ENCODE data around the gene ARID5B. TPM values are rescaled to one million over a fixed set of nuclear protein-coding genes. Genes with fewer than 3 reads are reported as not detected.

Gene ARID5B
- polyA plus RNA-seq, 1 of the 3 experiments (the other 2 are of a cell fraction) = 10.9 TPM

DNA sequence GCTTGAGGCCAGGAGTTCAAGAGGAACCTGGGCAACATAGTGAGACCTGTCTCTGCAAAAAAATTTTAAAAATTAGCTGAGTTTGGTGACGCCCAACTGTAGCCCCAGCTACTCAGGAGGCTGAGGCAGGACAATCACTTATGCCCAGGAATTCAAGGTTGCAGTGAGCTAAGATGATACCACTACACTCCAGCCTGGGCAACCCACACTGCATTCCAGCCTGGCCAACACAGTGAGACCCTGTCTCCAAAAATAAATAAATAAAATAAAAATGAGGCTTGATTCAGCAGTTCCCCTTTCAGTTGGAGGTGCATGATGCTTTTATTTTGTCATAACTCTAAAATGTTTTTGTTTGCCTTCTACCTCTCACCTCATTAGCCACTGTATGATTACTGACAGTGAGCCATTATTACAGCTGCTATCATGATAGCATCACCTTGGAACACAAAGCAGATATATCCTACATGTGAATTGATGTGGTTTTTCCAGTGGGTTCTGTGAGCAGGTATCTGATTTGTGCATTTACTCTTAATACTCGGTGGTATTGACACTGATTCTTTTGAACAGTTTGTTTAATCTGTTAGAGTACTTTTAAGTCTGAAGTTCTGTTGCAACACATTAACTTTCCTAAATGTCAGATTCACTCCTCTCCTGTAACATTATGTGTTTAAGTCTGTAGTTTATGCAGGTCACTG, 49.1 kb downstream of the ARID5B start:
- Histone ChIP-seq H3K9me3 (no peaks in the 10 kb centered on the region), H2AFZ (ENCODE audit: low read depth) (no peak overlapping the region), H3K4me2 (no peak overlapping the region), H3K4me1 (ENCODE audit: control insufficient read depth in 1 of 2, insufficient read depth in 2 of 2, low read depth in 1 of 2, low read length in 1 of 2) (no peaks in the 10 kb centered on the region; a peak in 1 of 4 replicates), H4K20me1 (ENCODE audit: insufficient read depth) (no peaks in the 10 kb centered on the region), H3K27me3 (ENCODE audit: insufficient read depth) (no peaks in the 10 kb centered on the region), H3F3A (replicated peaks; ENCODE audit: insufficient read depth) (no peaks in the 10 kb centered on the region), H3K27ac (ENCODE audit: low read depth in 2 of 2, low read length in 1 of 2) (no peak overlapping the region), H3K4me3 (ENCODE audit: low read depth in 2 of 2, low read length in 1 of 2) (no peak overlapping the region), H3K79me2 (ENCODE audit: insufficient read depth) (peaks cover 22% of the 10 kb centered on the region), H3K36me3 (replicated peaks in 1 of 2; ENCODE audit: control insufficient read depth in 1 of 2, insufficient read depth in 2 of 2, low read length in 1 of 2) (peaks cover 16 to 46% of the 10 kb centered on the region in 2 experiments), H3K9me2 (no peaks in the 10 kb centered on the region), H3K9ac (no peak overlapping the region)
- DNase-seq = no peak
- ChIA-PET POLR2A (no interaction called here), CTCF (interaction anchor here (1.1 kb wide), 1 partner anchor 294 kb away, joined by 3 read pairs; no protein-coding TSS in a partner anchor)
- WGBS (ENCODE audit: low lambda C conversion rate) = 90% methylated on average over 2 of the region's 2 CpGs
- TF ChIP-seq NFIC (IDR thresholded peaks at IDR 0.05; ENCODE audit: borderline replicate concordance) = no peak
- TF ChIP-seq, protein P1, sequence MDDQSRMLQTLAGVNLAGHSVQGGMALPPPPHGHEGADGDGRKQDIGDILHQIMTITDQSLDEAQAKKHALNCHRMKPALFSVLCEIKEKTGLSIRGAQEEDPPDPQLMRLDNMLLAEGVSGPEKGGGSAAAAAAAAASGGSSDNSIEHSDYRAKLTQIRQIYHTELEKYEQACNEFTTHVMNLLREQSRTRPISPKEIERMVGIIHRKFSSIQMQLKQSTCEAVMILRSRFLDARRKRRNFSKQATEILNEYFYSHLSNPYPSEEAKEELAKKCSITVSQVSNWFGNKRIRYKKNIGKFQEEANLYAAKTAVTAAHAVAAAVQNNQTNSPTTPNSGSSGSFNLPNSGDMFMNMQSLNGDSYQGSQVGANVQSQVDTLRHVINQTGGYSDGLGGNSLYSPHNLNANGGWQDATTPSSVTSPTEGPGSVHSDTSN (IDR thresholded peaks at IDR 0.05) = no peak
- TF ChIP-seq SMC3 (IDR thresholded peaks at IDR 0.05; ENCODE audit: low read depth, low read length) = no peak
- TF ChIP-seq, protein P2, sequence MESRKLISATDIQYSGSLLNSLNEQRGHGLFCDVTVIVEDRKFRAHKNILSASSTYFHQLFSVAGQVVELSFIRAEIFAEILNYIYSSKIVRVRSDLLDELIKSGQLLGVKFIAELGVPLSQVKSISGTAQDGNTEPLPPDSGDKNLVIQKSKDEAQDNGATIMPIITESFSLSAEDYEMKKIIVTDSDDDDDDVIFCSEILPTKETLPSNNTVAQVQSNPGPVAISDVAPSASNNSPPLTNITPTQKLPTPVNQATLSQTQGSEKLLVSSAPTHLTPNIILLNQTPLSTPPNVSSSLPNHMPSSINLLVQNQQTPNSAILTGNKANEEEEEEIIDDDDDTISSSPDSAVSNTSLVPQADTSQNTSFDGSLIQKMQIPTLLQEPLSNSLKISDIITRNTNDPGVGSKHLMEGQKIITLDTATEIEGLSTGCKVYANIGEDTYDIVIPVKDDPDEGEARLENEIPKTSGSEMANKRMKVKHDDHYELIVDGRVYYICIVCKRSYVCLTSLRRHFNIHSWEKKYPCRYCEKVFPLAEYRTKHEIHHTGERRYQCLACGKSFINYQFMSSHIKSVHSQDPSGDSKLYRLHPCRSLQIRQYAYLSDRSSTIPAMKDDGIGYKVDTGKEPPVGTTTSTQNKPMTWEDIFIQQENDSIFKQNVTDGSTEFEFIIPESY (IDR thresholded peaks at IDR 0.05; ENCODE audit: borderline replicate concordance, low read depth) = no peak
- TF ChIP-seq TAF1 (IDR thresholded peaks at IDR 0.05; ENCODE audit: borderline replicate concordance, low read depth, low read length) = no peak
- no peak for TF ChIP-seq RAD21 (IDR thresholded peaks at IDR 0.05; ENCODE audit: low read length)
- no peak for TF ChIP-seq MEF2A (IDR thresholded peaks at IDR 0.05; ENCODE audit: borderline replicate concordance, low read depth)
- TF ChIP-seq RFX5 (IDR thresholded peaks at IDR 0.05; ENCODE audit: low read length) = no peak
- TF ChIP-seq, protein P3, sequence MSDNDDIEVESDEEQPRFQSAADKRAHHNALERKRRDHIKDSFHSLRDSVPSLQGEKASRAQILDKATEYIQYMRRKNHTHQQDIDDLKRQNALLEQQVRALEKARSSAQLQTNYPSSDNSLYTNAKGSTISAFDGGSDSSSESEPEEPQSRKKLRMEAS (IDR thresholded peaks at IDR 0.05; ENCODE audit: low read depth) = no peak
- no peak for TF ChIP-seq EZH2phosphoT487 (IDR thresholded peaks at IDR 0.05; ENCODE audit: borderline replicate concordance, low read depth)

DNA sequence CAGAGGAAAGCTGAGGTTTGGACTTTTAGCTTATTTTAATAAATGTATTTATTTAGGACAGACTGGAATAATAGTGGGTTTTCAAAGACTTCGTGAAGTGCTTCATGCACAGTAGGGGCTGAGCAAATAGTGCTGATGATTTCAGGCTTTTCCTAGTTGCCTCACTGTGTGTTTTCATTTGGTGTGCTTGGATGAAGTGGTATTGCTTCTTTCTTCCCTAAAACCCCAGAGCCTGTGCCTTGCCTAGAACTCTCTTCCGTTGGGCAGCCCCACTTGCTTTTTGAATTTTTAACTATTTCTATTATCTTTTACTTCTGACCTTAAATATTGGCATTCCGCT, 49.6 kb downstream of the ARID5B start:
- H3K9me2 ChIP-seq = no peaks in the 10 kb centered on the region
- no peaks in the 10 kb centered on the region for H3F3A ChIP-seq (replicated peaks; ENCODE audit: insufficient read depth)
- no peak overlapping the region for H3K27ac ChIP-seq (ENCODE audit: low read depth in 2 of 2, low read length in 1 of 2)
- TF ChIP-seq, protein P2 (IDR thresholded peaks at IDR 0.05; ENCODE audit: borderline replicate concordance, low read depth) = no peak
- TF ChIP-seq RAD21 (IDR thresholded peaks at IDR 0.05; ENCODE audit: low read length) (no peak), FOXM1 (IDR thresholded peaks at IDR 0.05; ENCODE audit: low read depth) (no peak), MEF2A (IDR thresholded peaks at IDR 0.05; ENCODE audit: borderline replicate concordance, low read depth) (no peak)
- TF ChIP-seq, protein P4, sequence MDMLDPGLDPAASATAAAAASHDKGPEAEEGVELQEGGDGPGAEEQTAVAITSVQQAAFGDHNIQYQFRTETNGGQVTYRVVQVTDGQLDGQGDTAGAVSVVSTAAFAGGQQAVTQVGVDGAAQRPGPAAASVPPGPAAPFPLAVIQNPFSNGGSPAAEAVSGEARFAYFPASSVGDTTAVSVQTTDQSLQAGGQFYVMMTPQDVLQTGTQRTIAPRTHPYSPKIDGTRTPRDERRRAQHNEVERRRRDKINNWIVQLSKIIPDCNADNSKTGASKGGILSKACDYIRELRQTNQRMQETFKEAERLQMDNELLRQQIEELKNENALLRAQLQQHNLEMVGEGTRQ (IDR thresholded peaks at IDR 0.05; ENCODE audit: borderline replicate concordance, low read depth, low read length) = no peak
- no peak overlapping the region for H3K9ac ChIP-seq
- no peaks in the 10 kb centered on the region for H4K20me1 ChIP-seq (ENCODE audit: insufficient read depth)
- H3K4me2 ChIP-seq = no peak overlapping the region
- H3K9me3 ChIP-seq = no peaks in the 10 kb centered on the region
- H3K79me2 ChIP-seq (ENCODE audit: insufficient read depth) = peaks cover 22% of the 10 kb centered on the region
- ChIA-PET POLR2A (no interaction called here), CTCF (interaction anchor here (1.1 kb wide), 1 partner anchor 294 kb away, joined by 3 read pairs; no protein-coding TSS in a partner anchor)
- no peaks in the 10 kb centered on the region for H3K27me3 ChIP-seq (ENCODE audit: insufficient read depth)
- peaks cover 16 to 44% of the 10 kb centered on the region in 2 experiments for H3K36me3 ChIP-seq (replicated peaks in 1 of 2; ENCODE audit: control insufficient read depth in 1 of 2, insufficient read depth in 2 of 2, low read length in 1 of 2)
- H2AFZ ChIP-seq (ENCODE audit: low read depth) = no peak overlapping the region
- WGBS (ENCODE audit: low lambda C conversion rate) = 92% methylated on average over 3 of the region's 3 CpGs
- no peaks in the 10 kb centered on the region; a peak in 1 of 4 replicates for H3K4me1 ChIP-seq (ENCODE audit: control insufficient read depth in 1 of 2, insufficient read depth in 2 of 2, low read depth in 1 of 2, low read length in 1 of 2)
- no peak for DNase-seq
- no peak overlapping the region for H3K4me3 ChIP-seq (ENCODE audit: low read depth in 2 of 2, low read length in 1 of 2)
